KG1 (cell line): ENCODE measurements around the gene GMDS.

Experiments
- DNase-seq: peaks from one replicate; lab custom pipeline; 2025; lab: John Stamatoyannopoulos, UW

GMDS gene

GRCh38 chr6:1800845-1801244 is 444.6 kb downstream of the GMDS start:
- DNase-seq = no peak

DNA sequence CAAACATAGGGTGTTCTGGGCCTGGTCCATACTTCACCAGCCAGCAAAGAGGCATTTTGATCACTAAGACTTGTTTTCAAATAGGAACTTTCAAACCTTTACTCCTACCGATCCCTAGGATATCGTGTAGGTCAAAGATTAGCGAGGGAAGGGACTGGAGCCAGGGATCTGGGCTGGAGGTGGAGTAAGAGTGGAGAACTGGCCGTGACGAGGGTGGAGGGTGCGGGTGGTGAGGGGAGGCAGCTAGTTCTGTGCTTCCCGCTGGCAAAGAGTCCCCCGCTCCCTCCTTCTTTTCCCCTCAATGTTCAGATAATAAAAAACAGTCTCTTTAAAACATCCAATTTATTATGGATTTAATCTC is 446.5 kb downstream of the GMDS start:
- DNase-seq = no peak

DNA sequence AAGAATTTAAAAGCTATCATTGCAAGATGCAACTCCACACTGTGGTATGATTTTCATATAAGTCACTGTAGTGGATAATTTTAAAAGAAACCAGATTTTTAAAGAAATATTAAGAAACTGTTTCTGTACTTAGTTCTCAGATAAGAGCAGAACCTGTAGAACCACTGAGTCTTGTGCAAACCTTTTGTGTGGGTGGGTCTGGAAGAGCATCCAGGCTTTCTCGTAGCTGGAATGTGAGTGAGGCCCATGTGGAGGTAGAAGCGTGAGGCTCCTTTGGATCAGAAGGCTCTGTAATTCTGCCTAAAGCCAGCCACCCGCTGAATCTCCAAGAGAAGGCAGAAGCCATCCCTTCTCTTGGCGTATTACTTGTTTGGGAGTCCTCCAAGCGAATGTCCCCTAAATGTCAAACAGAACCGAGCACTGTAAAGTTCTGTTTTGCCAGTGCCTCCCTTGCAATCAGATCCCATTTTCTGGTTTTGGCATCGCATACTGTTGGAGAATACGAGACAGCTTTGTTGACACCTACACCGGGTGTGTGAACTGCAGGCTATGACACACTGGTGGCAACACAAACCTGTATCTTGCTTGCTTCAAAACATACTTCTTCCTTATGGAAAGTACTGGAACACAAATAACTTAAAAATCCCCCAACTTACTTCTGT is 447.0 kb downstream of the GMDS start:
- no peak for DNase-seq

GRCh38 chr6:1797801-1798200 is 447.6 kb downstream of the GMDS start:
- DNase-seq = no peak

DNA sequence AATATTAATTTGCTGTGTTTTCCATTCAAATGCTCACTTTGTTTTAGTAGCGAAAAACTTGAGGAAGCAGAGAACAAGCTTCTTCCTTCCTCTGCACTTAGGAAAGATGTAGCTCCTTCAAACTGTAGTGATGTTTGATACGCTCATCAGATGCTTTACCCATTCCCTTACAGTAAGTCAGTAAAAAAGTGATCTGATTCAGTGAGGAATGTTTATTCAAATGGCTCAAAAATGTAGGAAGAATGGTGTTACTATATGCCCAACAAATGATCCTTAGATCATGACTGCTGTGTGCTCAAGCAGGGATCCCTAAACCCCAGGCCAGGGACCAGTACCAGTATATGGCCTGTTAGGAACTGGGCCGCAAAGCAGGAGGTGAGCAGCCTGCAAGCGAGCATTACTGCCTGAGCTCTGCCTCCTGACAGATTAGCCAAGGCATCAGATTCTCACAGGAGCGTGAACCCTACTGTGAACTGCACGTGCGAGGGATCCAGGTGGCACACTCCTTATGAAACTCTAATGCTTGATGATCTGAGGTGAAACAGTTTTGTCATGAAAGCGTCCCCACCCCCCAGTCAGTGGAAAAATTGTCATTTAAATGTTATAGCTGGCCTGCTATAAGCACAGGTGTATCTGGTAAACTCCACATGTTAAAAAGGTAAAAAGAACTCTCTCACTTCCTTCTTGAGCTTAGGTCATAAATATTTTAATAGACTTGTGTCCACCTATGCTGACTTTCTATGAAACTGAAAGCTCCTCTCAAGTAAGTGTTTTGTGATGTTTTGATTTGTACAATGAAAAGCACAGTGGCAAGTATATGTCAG is 448.5 kb downstream of the GMDS start:
- DNase-seq = no peak

- DNase-seq = no peak
Measured at GRCh38 chr6:1795910-1796309, 449.5 kb downstream of the GMDS start.

GRCh38 chr6:1792989-1793388 is 452.4 kb downstream of the GMDS start:
- DNase-seq = no peak

DNA sequence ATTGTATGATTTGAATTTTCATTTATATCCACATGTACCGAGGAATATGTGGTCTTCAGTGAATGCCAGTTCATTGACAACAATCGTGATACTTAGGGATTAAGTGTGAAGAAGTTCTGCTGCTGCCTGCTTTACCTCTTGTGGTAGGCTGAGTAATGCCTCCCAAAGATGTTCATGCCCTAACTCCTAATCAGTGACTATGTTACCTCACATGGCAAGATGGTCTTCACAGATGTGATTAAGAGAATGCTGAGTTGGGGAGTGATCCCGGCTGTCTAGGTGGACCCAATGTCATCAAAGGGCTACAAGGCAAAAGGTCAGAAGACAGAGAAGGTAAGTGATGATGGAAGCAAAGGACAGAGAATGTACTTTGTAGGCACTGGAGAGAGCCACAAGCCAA is 454.7 kb downstream of the GMDS start:
- DNase-seq = no peak

GRCh38 chr6:1789092-1789491 is 456.3 kb downstream of the GMDS start:
- no peak for DNase-seq

GRCh38 chr6:1787894-1788293 is 457.5 kb downstream of the GMDS start:
- no peak for DNase-seq

DNA sequence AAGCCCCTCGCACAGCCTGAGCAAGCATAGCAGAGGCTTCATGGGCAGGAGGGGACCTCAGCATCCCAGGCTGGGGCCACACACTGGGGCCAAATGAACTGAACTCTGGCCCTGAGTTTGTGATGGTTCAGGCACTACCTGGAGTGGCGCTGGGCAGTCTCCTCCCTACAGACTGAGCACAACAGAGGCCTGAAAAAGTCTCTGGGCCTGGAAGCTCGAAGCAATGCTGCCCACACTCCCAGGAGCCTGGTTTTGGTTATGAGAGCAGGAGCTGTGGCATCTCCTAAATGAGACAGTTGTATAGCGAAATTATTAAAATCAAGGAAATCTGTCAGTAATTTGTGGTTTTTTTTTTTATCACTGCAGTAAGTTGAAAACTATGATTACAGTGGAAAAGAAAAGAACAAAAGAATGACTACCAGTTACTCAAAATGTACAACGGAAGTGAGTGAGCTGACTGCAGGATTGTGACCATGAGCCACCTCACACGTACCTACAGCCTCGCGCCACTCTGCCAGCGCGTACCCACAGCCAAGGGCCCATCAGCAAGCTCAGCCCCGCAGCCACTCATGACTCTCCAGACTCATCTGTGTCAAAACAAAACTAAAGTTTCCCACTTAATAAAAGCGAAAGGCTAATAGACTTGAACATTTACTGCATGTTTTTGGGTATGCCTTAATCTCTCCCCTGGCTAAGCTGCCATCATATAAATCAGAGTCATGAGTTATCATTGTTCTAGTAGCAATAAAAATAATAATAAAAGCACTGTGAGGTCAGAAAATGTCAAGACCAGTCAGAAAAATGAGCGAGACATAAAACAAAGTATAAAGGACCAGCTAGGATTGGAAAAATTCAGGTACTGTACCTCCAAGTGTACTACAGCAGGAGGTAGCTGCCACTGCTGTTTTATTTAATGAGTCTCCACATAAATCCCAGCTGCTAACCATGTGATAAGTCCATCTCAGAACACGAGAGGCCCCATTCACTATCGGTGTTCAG is 458.7 kb downstream of the GMDS start:
- DNase-seq = no peak

GRCh38 chr6:1784422-1784884 is 461.0 kb downstream of the GMDS start:
- DNase-seq = no peak

DNA sequence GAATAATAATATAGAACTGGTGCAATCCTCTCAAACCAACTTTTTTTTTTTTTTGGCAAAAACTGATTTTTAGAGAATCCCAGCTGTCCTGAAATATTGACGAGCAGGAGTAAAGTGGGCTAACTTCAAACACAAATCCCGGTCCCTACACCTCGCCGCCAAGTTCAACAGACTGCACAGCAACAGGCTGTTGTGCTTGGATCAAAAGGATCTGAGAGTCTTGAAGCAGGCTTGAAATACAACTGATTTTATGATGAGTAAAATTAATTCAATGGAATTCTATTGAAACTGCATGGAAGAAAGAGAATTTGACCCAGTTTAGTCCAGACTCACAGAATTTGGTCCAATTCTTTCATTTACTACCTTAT is 463.6 kb downstream of the GMDS start:
- no peak for DNase-seq

GRCh38 chr6:1781152-1781816 is 464.1 kb downstream of the GMDS start:
- DNase-seq = no peak

GRCh38 chr6:1780251-1780867 is 465.0 kb downstream of the GMDS start:
- DNase-seq = no peak

- DNase-seq = no peak
Measured at GRCh38 chr6:1778686-1779235, 466.6 kb downstream of the GMDS start.

GRCh38 chr6:1777921-1778685 is 467.3 kb downstream of the GMDS start:
- DNase-seq = no peak

DNA sequence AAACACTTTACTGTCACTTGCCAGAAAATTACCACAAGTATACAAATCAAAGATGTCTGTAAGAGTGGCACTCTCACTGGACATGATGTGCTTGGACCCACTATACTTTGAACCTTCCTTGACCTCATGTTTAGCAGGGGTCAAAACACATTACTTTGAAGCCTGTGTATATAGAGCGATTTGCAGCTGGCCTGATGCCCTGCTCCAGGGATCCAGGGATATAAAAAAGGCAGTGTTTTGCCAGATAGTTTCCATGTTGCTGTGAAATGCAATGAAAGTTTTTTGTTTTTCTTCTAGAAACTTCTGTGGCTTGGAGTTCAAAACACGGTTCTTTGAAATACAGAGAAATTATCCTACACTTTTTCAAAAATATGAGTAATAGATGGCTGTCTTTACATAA is 470.0 kb downstream of the GMDS start:
- DNase-seq = no peak

DNA sequence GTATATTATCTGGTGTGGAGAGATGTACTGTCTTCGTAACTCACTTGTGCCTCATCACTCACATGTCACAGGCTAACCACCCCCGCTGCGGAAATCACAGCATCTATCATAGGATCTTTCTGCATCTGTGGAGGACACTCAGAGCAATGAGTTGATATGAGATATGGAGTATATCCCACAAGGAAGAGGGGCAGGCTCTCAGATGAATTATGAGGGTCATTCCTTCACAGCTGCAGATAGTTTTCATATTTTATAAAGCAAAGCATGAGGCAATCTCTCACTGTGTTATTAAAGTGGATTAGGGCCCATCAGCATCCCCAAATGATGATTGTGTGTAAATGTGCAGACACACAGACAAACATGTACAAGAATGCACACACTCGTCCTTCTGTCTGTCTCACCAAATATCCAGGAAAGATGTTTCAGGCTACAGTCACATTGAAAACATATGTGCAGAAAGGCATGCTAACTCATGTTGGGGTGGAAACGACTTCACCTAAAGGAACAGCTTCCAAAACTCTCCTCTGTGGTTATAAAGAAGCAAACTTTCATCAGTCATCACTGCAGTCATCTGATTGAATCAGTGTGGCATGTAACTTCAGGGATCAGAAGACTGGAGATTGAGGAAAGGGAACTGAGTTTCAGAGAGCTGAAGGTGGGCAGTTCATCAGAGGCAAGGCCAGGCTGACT is 471.0 kb downstream of the GMDS start:
- no peak for DNase-seq

DNA sequence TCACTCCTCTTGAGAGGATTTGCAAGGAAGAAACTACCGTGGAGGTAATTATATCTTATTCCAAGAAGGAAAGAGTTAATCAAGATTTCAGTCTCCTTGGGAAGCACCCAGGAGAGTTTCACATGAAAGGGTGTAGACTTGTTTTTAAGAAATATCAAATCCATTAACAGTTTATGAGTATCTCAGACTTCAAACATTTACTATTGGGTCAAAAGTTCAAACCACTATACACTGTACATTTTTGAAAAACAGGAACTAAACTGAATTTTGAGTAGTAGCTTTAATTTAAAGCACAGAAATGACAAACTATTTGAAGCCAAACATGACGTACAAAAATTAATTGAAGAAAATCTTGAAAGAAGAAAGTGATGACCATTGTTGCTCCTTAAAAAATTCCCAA is 471.7 kb downstream of the GMDS start:
- DNase-seq = peak; percentile 22
